K562 (cell line): ENCODE data around the gene C4A. TPM values are rescaled to one million over a fixed set of nuclear protein-coding genes. Genes with fewer than 3 reads are reported as not detected.

ENCODE experiments used
- EZH2 ChIP-seq: IDR thresholded peaks from 2 replicates; pipeline ENCODE4 v1.6.1; 2012; ENCODE audit warnings: low read depth, mild to moderate bottlenecking, inconsistent platforms, low read length, borderline replicate concordance
- HMG20B ChIP-seq: fragments of 250-450 bp; sonication (Bioruptor Pico); IDR thresholded peaks from 2 replicates; pipeline ENCODE4 v1.5.0; 2021; ENCODE audit warnings: mild to moderate bottlenecking
- KDM2B ChIP-seq: fragments of 250-450 bp; sonication (Bioruptor Pico); IDR thresholded peaks from 2 replicates; pipeline ENCODE4 v1.8.0; 2021; ENCODE audit warnings: mild to moderate bottlenecking, moderate library complexity
- L3MBTL2 ChIP-seq: fragments of 450-650 bp; IDR thresholded peaks from 2 replicates; pipeline ENCODE4 v1.6.1; 2016; ENCODE audit warnings: mild to moderate bottlenecking, moderate library complexity
- NCOA2 ChIP-seq, 2 experiments: fragments of 450-650 bp; IDR thresholded peaks; 2 replicates each; pipeline ENCODE4 v1.6.1; 2018; ENCODE audit warnings: mild to moderate bottlenecking in 2 of 2, moderate library complexity in 1 of 2; ENCODE audit not compliant: partially characterized antibody in 2 of 2
- NELFE ChIP-seq: IDR thresholded peaks from 2 replicates; pipeline ENCODE4 v1.6.1; 2011; ENCODE audit warnings: mild to moderate bottlenecking; ENCODE audit not compliant: insufficient read depth, insufficient read length
- PTRF ChIP-seq: fragments of 450-650 bp; IDR thresholded peaks from 2 replicates; pipeline ENCODE4 v1.6.1; 2016; ENCODE audit warnings: mild to moderate bottlenecking, missing genetic modification characterization, missing compliant biosample characterization
- RBM25 ChIP-seq: fragments of 200-400 bp; formaldehyde crosslinking; IDR thresholded peaks from 2 replicates; pipeline ENCODE4 v1.6.1; 2018; ENCODE audit warnings: low read length, low read depth, moderate library complexity; ENCODE audit not compliant: severe bottlenecking
- SETDB1 ChIP-seq: IDR thresholded peaks from one replicate; pipeline ENCODE4 v1.6.1; 2012; ENCODE audit warnings: low read length, control low read depth, inconsistent platforms
- SREBF2 ChIP-seq: sonication (generic); formaldehyde crosslinking; IDR thresholded peaks from 2 replicates; pipeline ENCODE4 v1.4.0; 2020; ENCODE audit warnings: mild to moderate bottlenecking, missing genetic modification reagents
- WHSC1 ChIP-seq: IDR thresholded peaks from one replicate; pipeline ENCODE4 v1.6.1; 2012; ENCODE audit warnings: low read length, control low read depth, inconsistent platforms
- ZNF76 ChIP-seq: fragments of 250-450 bp; sonication (Bioruptor Pico); IDR thresholded peaks from 2 replicates; pipeline ENCODE4 v1.4.0; 2020; ENCODE audit warnings: mild to moderate bottlenecking, moderate library complexity, borderline replicate concordance
- ZZZ3 ChIP-seq: fragments of 450-650 bp; IDR thresholded peaks from 2 replicates; pipeline ENCODE4 v1.6.1; 2016; ENCODE audit warnings: antibody characterized with exemption, mild to moderate bottlenecking, moderate library complexity
- polyA plus RNA-seq, 8 experiments: library from polyadenylated mRNA; depleted of rRNA in 4 of 8; stranded (reverse) in 5 of 8; unstranded in 3 of 8; fragments of >200 nt; fragmentation: Nextera tagmentation in 2 of 8; fragmentation: Illumina TruSeq in 1 of 8; extraction: Ambion mirVana in 2 of 8; extraction: Trizol in 1 of 8; gene quantifications; 2 replicates each; pipeline versions ENCODE4 v1.2.1 to v1.2.3, GENCODE V29; 2011 to 2014; ENCODE audit warnings: inconsistent platforms in 1 of 8, missing spikeins in 1 of 8
- total RNA-seq, 7 experiments: library from RNA; depleted of rRNA in 6 of 7; stranded (reverse); fragments of >200 nt in 6 of 7; fragmentation: Illumina TruSeq in 2 of 7; extraction: Trizol in 2 of 7; gene quantifications; 2 replicates each; pipeline versions ENCODE4 v1.2.1 to v1.2.3, GENCODE V29; 2011 to 2021; ENCODE audit warnings: low replicate concordance in 1 of 7
- TF ChIP-seq, protein P1 (sequence below): fragments of 450-650 bp; formaldehyde crosslinking; IDR thresholded peaks from 2 replicates; pipeline ENCODE4 v1.4.0; 2020; ENCODE audit warnings: mild to moderate bottlenecking, moderate library complexity
- TF ChIP-seq, protein P2 (sequence below): sonication (generic); formaldehyde crosslinking; IDR thresholded peaks from 2 replicates; pipeline ENCODE4 v1.8.0; 2022; ENCODE audit warnings: mild to moderate bottlenecking, missing genetic modification reagents
- TF ChIP-seq, protein P3 (sequence below), 3 experiments: fragments of 200-800 bp in 1 of 3; sonication (Bioruptor generic) in 1 of 3; sonication (generic) in 1 of 3; formaldehyde crosslinking in 1 of 3; IDR thresholded peaks; 2 replicates each; pipeline versions ENCODE4 v1.6.1 to v1.8.0; 2016 to 2022; ENCODE audit warnings: mild to moderate bottlenecking in 2 of 3, missing compliant biosample characterization in 2 of 3, missing genetic modification characterization in 2 of 3, missing genetic modification reagents in 1 of 3
- TF ChIP-seq, protein P4 (sequence below): fragments of 450-650 bp; IDR thresholded peaks from 2 replicates; pipeline ENCODE4 v1.6.1; 2016; ENCODE audit warnings: mild to moderate bottlenecking
- TF ChIP-seq, protein P5 (sequence below): sonication (generic); formaldehyde crosslinking; IDR thresholded peaks from 2 replicates; pipeline ENCODE4 v1.8.0; 2022; ENCODE audit warnings: mild to moderate bottlenecking, missing genetic modification reagents
- TF ChIP-seq, protein P6 (sequence below): fragments of 450-650 bp; formaldehyde crosslinking; IDR thresholded peaks from 2 replicates; pipeline ENCODE4 v1.4.0; 2020; ENCODE audit warnings: mild to moderate bottlenecking

Gene C4A
- total and polyA plus RNA-seq, 9 of the 15 experiments (the other 6 are each of a cell fraction or from before 2014, with no cell fraction given) = 0.27 to 7.6 (median 5.0) TPM

DNA sequence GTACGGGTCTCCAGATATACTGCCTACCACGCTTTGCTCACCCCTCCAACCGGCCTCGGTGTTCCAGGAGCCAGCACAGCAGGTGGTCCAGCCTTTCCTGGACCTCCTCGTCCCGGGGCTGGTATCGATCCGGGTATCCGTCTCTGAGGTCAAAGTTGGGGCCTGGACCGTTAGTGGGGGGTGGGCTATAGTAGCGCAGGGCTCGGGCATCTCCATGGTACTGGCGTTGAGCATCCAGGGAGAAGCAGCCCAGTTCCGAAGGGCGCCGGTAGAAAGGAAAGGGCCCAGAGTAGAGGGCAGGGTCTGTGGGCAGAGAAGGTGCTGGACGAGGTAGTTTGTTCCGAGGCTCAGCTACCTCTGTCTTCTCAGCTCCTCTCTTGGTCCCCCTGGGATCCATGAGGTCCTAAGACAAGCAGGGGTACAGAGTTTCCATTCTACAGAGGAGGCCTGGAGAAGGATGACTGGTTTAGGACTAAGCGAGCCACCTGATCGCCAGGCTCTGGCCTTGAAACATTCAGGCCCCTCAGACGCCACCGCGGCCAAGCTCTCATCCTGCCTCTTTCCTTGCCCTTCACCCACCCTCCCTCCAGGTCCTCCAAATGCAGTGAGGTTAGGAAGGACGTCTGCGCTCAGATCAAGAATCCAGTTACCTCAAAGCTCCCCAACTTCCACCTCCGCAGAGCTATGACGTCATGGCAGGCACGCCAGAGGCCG is 10.4 kb upstream of the C4A start (continued):
- no peak for TF ChIP-seq L3MBTL2
- TF ChIP-seq PTRF = no peak
- no peak for TF ChIP-seq EZH2
- TF ChIP-seq ZZZ3 = no peak
- TF ChIP-seq, protein P1, sequence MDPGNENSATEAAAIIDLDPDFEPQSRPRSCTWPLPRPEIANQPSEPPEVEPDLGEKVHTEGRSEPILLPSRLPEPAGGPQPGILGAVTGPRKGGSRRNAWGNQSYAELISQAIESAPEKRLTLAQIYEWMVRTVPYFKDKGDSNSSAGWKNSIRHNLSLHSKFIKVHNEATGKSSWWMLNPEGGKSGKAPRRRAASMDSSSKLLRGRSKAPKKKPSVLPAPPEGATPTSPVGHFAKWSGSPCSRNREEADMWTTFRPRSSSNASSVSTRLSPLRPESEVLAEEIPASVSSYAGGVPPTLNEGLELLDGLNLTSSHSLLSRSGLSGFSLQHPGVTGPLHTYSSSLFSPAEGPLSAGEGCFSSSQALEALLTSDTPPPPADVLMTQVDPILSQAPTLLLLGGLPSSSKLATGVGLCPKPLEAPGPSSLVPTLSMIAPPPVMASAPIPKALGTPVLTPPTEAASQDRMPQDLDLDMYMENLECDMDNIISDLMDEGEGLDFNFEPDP (CRISPR knock-in tag) = no peak
- no peak for TF ChIP-seq NELFE
- TF ChIP-seq, protein P2, sequence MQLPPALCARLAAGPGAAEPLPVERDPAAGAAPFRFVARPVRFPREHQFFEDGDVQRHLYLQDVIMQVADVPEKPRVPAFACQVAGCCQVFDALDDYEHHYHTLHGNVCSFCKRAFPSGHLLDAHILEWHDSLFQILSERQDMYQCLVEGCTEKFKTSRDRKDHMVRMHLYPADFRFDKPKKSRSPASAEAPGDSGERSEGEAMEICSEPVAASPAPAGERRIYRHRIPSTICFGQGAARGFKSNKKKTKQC (CRISPR knock-in tag) = no peak
- TF ChIP-seq, protein P3, sequence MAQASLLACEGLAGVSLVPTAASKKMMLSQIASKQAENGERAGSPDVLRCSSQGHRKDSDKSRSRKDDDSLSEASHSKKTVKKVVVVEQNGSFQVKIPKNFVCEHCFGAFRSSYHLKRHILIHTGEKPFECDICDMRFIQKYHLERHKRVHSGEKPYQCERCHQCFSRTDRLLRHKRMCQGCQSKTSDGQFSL (CRISPR knock-in tag; IDR thresholded peaks at IDR 0.05) = no peak; the same call in 1 of the 2 replicates
- TF ChIP-seq, protein P3 (tag; IDR thresholded peaks at IDR 0.05) = no peak
- TF ChIP-seq SREBF2 = no peak
- no peak for TF ChIP-seq WHSC1
- no peak for TF ChIP-seq KDM2B (CRISPR knock-in tag)
- TF ChIP-seq, protein P4, sequence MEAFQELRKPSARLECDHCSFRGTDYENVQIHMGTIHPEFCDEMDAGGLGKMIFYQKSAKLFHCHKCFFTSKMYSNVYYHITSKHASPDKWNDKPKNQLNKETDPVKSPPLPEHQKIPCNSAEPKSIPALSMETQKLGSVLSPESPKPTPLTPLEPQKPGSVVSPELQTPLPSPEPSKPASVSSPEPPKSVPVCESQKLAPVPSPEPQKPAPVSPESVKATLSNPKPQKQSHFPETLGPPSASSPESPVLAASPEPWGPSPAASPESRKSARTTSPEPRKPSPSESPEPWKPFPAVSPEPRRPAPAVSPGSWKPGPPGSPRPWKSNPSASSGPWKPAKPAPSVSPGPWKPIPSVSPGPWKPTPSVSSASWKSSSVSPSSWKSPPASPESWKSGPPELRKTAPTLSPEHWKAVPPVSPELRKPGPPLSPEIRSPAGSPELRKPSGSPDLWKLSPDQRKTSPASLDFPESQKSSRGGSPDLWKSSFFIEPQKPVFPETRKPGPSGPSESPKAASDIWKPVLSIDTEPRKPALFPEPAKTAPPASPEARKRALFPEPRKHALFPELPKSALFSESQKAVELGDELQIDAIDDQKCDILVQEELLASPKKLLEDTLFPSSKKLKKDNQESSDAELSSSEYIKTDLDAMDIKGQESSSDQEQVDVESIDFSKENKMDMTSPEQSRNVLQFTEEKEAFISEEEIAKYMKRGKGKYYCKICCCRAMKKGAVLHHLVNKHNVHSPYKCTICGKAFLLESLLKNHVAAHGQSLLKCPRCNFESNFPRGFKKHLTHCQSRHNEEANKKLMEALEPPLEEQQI = no peak
- TF ChIP-seq SETDB1 = no peak
- peak; percentile 94; the same call in 1 of the 2 replicates for TF ChIP-seq ZNF76 (CRISPR knock-in tag)
- TF ChIP-seq NCOA2 (IDR thresholded peaks at IDR 0.05; ENCODE audit: partially characterized antibody in 2 of 2) = no peak
- TF ChIP-seq, protein P5, sequence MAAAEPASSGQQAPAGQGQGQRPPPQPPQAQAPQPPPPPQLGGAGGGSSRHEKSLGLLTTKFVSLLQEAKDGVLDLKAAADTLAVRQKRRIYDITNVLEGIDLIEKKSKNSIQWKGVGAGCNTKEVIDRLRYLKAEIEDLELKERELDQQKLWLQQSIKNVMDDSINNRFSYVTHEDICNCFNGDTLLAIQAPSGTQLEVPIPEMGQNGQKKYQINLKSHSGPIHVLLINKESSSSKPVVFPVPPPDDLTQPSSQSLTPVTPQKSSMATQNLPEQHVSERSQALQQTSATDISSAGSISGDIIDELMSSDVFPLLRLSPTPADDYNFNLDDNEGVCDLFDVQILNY = no peak
- TF ChIP-seq RBM25 = no peak
- no peak for TF ChIP-seq HMG20B (CRISPR knock-in tag)
- TF ChIP-seq, protein P6, sequence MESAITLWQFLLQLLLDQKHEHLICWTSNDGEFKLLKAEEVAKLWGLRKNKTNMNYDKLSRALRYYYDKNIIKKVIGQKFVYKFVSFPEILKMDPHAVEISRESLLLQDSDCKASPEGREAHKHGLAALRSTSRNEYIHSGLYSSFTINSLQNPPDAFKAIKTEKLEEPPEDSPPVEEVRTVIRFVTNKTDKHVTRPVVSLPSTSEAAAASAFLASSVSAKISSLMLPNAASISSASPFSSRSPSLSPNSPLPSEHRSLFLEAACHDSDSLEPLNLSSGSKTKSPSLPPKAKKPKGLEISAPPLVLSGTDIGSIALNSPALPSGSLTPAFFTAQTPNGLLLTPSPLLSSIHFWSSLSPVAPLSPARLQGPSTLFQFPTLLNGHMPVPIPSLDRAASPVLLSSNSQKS (CRISPR knock-in tag) = no peak
